Activated CD8-positive, alpha-beta memory T cell treated with anti-CD3 and anti-CD28 coated beads, Interleukin-2, amount 50 U/mL, for 48 hours (primary cell): ENCODE data around the gene RRP15.
"Not testable (repeated sequence)": the region's sequence is repeated elsewhere in the genome, so short reads cannot be mapped to it uniquely, and the experiment has no call there.

Experiments used
- DNase-seq: peaks from one replicate; pipeline ENCODE4 v3.0.0-alpha.2; 2020

RRP15 gene

DNA sequence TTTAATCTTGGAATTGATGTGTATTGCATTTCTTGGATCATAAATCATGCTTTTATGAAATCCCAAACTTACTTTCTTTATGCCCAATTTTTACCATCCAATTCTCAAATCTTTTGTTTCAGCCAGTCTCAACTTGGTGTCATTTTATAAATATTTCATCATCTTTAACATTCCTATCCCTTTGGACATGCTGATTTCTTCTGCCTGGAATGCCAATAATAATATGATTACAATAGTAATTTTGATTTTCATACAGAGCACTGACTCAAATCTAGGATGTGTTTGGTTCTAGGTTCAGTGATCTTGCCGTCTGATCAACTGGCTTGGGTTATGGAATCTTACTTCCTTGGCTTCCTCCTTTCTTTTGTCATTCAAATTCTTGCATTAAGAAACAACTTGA is 12.8 kb downstream of the RRP15 start:
- no peak for DNase-seq

DNA sequence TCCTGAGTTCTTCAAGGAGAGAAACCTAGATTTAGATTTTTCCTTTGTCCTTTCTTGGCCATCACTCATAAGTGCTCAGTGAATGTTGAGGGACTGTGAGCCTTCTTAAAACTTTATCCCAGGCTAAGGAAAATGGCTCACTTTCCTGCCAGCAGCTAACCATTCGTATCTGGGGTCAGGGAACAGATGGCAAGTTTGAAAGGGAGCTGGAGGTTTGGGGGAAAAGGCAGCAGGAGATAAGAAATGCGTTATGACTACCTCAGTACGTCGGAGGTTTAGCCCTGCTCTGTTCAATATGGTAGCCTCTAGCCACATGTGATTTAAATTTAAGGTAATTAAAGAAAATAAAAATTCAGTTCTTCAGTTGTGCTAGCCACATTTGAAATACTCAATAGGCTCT is 13.3 kb downstream of the RRP15 start:
- DNase-seq: no peak

DNA sequence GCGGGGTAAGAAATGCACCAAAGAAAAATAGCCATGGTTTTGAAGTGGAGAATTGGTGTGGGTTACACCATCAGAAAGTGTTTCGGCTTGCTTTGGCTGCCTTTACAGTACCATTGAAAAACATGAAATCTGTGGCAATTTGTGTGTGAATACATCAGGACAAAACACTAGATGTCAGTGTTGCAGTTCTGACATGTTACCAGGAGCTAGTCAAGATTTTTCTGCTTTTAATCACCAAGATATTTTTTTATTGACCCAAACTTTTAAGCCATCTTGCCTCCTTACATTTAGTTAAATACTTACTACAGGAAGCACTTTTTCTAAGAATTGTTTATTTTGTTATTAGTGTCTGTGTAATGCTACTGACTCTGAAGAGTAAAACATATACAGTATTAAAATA is 14.3 kb downstream of the RRP15 start:
- no peak for DNase-seq

DNA sequence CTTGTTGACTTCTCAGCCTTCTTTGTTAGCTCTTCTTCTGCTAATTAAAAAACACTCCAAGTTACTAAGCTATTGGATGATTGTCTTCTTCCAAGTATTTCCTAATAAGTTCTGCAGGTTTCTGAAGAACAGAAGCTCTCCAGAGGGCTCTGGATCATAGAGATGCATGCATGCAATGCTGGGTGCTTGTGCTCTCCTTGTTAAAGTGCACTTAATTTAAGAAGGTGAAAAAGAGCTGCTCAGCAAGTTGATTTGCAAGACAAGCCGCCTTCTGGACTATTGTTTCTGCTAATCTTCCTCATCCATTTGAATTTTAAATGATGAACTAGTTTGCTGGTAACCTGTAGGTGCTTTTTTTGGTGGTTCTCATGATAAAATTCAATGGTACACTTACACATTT is 16.1 kb downstream of the RRP15 start:
- no peak for DNase-seq

DNA sequence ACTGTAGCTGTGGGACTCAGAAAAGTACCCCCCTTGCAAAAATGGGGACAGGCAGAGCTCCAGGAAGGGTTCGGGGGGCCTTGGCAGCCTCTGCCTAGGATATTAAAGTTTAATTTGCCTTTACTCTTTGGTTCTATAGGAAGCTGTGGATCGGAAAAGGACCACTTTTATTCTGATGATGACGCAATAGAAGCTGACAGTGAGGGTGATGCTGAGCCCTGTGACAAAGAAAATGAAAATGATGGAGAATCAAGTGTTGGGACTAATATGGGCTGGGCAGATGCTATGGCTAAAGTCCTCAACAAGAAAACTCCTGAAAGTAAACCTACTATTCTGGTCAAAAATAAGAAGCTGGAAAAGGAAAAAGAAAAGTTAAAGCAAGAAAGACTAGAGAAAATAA is 17.1 kb downstream of the RRP15 start:
- DNase-seq: no peak

DNA sequence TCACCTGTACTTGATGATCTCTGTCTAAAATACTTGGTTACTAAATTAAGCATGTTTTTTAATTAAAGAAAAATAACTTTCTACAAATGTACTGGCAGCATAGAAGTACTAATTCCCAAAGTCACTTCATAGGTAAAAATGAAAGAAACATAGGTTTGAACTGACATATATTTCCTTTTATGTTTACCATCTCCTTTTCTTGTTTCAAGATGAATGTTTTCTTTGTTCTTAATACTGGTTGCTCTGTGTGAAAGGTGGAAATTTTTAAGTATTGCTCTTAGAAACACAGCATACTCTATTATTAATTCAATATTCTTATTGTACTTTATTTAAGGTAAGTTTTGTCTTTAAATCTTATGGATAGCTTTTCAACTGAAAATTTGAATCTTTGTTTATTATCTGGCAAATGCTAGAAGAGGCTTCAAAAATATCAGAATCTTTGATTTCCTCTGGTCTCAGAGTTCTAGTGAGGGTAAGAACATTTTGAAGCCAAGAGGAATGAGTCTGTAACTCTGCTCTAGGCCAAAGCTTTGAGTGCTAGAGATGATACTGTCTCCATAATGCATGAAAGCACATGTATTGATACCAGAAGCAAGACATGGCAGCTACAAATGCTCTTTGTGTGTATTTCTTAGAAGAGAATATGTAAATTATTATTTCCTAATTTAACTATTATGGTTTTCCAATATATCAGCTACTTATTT is 18.2 kb downstream of the RRP15 start:
- no peak for DNase-seq

DNA sequence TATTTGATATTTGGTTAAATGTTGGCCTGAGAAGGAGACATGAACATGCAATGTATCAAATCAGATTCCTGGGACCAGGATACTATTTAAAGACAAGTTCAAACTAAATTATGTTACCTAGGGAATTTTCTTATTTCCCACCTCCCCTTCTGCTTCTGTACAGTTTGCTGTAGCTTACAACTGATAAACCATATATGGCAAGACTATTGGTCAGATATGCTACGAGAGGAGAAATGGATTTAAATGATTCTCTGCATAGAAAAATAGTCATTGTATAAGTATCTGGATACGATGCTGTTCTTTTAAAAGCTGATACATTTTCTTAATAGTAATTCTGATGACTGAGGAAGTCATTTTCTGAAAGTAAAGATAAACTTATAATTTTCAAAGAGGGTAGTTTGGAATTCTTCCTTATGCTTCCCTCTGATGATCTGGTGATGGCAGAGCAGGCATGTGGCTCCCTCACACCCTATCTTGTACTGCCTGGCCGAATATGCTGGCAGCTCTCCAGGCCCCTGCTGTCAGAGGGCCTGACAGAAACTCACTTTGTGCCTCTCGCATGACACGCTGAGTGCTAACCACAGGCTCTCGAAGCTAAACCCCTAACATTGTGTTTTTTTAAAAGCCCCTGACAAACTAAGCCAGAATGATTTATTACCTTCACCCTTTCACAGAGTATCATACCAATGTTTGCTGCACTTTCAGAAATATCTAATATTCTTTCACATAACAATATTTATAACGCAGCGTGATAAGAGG is 19.4 kb downstream of the RRP15 start:
- DNase-seq: no peak

DNA sequence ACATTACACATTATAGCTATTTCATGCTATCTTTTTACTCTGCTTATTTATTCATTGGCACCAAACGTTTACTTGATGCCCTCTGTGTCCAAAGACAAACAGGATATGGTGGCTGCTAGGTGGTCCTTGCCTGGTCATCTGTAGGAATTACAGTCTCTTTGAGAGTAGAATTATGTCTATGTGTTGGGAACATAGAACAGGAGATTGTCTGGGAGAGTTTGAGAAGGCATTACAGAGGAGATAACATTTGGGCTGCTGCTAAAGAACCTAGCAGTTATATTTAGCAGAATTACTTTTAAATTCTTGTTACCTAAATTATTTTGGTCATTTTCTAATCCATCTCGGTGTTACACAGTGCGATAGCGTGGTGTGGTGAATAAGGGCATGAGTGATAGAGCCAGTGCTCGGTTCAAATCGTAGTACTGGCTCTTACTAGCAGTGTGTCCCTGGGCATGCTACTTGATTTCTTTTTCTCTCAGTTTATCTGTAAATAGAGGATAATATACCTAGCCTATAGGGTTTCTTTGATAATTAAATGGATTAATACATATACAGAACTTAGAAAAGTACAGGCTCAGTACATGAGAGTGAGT is 20.5 kb downstream of the RRP15 start:
- no peak for DNase-seq

DNA sequence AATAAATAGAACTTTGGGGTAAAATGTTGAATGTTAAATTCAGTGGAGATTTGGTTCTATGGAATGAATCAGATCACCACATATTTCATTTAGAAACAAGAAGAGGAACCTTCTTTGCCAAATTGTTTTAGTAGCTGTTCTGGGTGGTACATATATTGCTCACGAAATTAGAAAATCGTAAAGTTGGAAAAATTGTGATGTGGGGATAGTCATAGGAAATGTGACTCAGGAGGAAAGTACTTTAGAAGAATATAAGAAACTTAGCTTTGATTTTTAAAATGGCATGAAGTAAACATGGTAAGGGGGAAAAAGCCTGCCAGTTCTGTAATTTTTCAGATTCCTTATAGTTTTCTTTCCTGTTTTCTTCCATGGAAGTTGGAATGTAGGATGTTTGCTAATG is 27.4 kb downstream of the RRP15 start:
- DNase-seq: no peak

DNA sequence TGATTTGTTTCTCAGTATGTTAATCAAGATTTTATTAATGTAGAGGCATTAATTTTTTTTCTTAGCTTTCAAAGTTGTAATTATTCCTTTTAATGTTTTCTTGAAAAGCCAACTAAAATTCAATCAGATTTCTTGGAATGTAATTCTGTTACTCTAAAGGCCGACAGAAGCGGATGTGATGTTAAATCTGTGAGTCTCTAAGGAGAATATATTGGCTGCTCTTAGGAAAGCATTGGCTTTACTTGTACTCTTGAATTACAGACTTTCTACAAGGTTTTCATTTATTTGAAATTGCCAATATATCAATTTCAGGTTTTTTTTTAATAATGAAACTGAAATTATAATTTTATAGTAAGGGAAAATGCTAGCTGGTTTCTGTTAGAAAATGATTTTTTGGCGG is 29.2 kb downstream of the RRP15 start:
- no peak for DNase-seq

DNA sequence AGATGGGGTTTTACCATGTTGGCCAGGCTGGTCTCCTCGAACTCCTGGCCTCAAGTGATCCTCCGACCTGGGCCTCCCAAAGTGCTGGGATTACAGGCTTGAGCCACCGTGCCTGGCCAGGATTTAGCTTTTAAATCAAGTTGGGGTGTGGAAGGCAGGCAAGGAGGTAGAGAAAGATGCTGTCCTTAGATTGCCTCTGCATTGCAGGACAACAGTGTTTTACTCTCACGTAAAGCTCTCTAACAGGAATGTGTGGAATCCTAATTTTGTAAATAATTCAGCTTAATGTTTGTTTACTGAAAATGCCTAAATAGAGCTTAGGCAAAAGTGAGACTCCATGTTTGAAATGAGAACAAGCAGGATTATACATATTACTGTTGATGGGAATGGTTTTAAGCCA is 30.5 kb downstream of the RRP15 start:
- DNase-seq: no peak

DNA sequence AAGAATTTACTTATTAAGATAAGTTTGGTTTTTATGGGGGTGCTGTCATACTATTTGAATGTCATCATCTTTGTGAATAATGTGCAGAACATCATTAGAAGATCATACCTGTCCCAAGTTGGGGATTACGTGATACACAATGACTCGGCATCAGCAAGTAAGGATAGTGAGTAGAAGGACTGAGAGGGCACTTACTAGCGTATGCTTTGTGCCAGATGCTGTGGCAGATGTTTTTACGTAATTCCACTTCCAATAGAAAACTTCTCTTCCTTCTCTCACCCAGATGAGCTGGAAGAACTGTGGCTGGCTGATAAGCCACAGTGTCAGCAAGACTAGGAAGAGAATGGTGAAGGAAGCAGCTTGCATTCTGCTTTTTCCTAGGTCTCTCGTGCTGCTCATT is 32.0 kb downstream of the RRP15 start:
- no peak for DNase-seq

DNA sequence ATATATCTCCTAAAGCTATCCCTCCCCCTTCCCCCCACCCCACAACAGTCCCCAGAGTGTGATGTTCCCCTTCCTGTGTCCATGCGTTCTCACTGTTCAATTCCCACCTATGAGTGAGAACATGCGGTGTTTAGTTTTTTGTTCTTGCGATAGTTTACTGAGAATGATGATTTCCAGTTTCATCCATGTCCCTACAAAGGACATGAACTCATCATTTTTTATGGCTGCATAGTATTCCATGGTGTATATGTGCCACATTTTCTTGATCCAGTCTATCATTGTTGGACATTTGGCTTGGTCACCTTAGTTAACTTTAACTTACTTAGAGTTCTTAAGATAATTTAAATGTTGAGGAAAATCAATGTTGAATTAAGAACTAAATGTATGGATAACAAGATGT is 35.1 kb downstream of the RRP15 start:
- not testable (repeated sequence) for DNase-seq

DNA sequence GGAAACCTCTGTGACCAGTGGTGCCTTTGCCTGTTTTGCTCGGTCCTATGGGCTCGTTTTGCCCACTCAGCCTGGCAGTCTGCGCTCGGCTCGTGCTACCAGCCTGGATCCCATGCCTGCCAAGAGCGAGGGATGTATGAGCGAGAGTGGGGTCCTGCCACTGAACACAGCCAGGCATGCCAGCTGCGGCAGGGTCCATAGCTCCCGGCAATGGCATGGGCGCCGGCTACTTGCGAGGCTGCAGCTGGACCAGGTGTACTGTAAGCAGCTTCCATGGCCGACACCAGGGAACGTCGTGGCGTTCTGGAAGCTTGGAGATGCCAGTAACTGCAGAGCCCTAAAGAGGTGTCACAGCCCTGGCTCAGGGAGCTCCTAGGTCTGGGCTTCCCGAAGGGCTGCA is 37.7 kb downstream of the RRP15 start:
- no peak for DNase-seq

DNA sequence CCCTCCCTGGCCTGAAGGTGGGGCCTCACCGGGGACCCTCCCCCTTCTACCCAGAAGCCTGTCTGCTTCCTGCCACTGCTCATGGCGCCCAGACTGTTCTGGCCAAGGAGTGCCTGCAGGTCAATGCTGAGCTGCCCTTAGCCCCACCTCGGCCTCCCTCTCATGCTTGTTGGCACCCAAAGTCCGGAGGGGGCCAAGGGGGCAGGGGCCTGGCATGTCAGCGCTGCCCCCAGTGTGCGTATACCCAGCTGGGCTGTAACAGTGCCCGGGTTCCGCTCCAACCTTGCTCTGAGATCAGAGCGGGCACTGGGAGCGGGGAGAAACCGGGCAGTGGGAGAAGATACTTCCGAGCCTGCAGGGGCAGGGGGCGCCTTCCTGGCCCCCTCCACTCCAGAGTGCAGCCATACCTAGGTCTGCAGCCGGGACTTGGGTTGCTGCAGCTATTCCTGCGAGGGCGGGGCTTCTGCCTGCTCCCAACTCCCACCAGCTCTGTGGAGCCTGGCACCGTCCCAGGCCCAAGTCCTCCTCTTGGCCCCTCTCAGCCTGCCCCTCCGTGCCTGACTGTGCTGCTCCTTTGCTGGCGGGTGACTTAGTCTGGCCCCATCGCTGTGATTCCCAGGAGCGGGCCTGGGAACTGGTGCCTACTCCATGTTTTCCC is 38.6 kb downstream of the RRP15 start:
- DNase-seq: no peak

DNA sequence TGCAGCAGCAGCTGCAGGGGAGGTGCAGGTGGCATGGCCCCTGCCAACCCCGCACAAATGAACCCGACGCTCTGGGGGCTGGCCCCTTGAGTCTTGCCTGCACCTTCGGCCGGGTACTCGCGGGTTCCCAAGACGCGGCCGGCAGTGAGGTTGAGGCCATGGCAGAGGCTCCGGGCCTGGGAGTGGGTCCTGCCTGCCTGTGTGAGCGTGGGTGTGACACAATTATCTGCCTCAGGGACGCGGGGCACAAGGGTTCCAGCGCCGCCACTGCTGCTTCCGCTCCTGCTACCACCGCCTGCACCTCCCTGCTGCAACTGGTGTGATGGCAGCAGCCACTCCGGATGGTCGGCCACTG is 39.1 kb downstream of the RRP15 start:
- DNase-seq: no peak

DNA sequence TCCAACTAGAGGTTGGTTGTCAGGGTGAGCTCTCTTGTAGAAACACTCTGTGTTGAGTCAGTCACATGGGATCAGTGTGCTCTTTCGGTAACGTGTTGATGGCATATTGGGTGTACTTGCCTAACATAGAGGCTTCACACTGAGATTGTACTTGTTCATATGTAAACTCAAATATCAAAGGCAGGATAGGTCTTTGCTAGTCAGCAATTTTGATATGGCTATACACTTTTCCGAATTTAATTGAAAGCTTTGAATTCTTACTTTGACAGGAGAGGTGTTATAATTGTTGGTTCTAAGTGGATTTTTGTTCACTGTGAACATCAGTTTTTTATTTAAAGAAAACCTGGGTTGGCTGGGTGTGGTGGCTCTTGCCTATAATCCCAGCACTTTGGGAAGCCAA is 43.7 kb downstream of the RRP15 start:
- DNase-seq: no peak

DNA sequence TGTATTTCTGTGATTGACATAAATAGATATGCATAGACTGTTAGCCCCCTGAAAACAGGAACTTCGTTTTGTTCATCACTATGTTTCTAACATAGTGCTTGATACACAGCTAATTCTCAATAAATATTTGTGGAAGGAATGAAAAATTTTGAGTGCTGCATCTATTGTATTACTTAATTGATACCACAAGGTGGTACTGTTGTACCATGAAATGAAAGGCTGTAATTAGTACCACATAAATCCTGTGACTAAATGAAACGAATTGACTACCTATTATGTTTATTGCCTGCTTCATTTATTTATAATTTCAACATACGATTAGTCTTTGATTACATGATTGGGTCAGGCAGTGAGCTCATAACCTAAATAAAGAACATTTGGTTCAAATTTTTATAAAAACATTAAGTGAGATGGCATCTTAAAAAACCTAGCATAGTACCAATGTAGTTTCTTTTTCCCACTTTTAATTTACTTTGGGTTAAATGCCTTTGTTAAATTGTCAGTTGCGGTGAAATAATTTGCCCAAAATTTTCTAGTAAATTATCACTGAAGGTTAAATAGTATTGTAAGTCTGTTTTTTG is 45.0 kb downstream of the RRP15 start:
- DNase-seq: no peak

DNA sequence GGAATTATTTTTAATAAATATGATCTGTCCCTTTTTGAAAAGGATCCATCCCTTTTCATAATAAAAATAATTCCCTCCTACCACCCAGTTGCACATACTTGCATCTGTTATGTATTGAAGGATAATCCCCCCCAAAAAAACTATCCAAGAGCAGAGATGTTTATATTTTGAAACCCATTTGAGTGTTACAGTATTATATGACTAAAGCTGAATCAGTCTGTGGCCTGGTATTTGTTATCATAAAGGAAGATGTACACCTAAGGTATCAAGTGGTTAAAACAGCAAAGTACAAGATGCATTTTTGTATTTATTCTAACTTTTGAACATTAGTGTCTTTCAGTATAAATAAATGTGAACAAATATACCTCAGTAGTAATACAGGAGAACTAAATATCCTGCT is 47.3 kb downstream of the RRP15 start:
- no peak for DNase-seq

DNA sequence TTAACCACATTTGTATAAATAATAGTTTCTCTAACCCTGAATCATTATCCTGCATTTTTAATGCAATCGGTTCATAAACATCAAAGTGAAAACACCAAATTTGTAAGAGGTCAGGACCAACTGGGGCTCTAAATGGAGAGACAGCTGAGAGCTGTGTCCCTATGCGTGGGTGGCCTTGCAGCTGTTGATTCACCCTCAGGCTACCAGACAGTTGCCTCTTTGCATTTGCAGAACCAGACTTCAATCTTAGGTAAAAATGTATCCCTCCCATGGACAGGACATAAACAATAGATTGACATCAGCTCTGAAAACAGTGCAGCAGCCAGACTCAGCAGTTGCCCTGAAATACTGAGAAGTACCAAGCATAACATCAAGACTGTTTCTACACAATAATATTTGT is 51.2 kb downstream of the RRP15 start:
- no peak for DNase-seq

DNA sequence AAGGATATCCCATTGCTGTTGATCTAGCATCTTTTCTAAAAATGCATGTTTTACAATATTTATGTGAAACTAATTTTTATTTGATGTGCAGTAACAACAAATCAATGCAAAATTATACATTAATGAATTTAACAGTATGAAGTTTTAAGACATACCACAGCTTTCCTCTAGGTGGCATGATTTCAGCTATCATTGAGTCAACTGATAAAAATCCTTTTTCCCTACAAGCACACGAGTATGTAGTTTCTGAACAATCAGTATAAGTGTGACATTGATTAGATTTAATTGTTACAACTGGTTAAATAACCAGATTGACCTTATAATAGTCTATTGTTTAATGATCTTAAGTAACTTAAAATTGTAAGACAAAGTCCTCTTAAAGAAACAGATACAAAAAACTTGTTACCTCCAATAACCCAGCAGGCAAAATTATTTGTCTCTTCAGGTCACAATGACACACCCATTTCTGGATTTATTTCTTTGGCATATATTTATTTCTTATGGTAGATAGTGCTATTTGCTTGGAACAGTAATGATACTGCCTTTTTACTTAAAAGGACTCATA is 54.3 kb downstream of the RRP15 start:
- no peak for DNase-seq

DNA sequence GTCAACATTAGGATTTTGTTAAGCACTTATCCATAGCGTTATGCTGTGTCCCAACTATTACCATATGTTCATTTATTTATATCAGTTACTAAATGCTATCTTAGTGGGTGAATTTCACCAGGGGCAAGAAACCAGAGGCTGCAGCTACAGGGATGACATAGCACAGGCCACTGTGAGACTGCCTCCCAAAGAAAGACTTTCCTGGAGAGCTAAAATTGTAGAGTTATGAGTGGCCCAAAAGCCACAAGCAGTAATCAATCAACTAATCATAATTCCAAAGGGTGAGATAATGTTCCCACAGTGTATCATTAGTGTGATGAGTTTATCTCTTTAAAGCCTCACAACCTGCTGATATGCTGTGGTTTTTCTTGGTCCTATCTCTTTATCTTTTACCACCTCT is 56.2 kb downstream of the RRP15 start:
- no peak for DNase-seq

DNA sequence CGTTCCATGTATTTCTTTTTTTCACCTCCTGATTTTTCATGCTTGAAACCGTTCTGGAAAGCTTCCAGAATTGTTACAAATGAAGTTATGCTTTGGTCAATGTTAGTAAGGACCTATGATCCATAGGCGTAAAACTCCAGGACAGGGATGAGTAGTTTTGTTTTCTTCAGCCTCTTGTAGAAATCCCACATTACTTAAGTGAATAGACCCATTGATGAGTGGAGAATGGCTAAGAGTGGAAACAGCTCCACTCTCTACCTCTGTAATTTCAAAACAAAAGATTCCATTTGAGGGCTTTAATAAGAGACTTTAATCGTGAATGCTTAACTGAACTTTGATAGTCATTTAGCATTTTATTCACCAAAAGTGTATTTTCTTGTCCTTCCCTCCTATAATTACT is 57.0 kb downstream of the RRP15 start:
- DNase-seq: no peak
